ENCODE data around the gene TEX35.
"Not testable (repeated sequence)": the region's sequence is repeated elsewhere in the genome, so short reads cannot be mapped to it uniquely, and the experiment has no call there.

Gene TEX35

DNA sequence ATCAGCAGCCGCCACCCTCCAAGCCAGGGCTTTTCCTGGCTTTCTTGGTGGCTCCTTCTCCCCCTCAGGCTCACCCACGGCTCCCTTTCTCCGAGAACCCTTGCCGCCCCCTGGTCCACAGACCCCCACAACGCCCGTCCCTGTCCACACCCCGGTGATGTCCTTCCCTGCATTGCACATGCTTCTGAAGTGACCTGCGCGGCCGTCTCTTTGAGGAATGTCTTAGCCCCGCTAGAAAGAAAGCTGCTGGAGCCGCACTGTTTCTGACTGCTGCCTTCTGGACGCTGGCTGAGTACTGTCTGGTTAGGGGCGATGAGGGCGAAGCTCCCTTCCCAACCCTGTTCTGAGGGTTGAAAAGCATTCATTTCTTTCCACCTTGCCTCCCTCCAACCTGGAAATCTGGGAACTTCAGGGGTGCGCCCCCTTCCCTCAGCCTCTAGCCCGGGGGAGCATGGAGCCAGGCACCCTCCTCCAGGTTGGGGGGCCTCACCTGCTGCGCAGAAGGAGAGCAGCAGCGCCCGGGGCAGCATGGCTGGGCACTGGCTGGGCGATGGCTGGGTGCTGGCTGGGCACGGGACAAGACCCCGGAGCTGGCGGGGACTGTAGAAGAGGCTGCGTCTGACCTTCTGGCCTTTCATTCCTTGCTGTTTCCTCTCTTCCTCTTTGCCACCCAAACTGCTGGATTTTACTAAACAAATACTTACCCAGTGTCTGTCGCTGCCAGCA is 16.3 kb upstream of the TEX35 start, which contains the start of gene CLEC20A:
CLEC20A (minus strand) TSS at position 555 of the 726 bp plus-strand sequence; CDS start at position 530, 25 bp downstream.
- Histone ChIP-seq H3K4me1 (ENCODE audit: control insufficient read depth, insufficient read depth, low read length) (peaks cover 24% of the 10 kb centered on the region), H3K36me3 (ENCODE audit: control insufficient read depth, insufficient read depth, low read length) (no peaks in the 10 kb centered on the region), H3K9ac (ENCODE audit: low read length) (no peak within 1 kb of the TSS), H3K9me3 (ENCODE audit: control insufficient read depth, low read length) (no peaks in the 10 kb centered on the region), H3K27me3 (ENCODE audit: control insufficient read depth, insufficient read depth, low read length) (no peaks in the 10 kb centered on the region), H3K4me3 (ENCODE audit: low read length) (no peak within 1 kb of the TSS)

DNA sequence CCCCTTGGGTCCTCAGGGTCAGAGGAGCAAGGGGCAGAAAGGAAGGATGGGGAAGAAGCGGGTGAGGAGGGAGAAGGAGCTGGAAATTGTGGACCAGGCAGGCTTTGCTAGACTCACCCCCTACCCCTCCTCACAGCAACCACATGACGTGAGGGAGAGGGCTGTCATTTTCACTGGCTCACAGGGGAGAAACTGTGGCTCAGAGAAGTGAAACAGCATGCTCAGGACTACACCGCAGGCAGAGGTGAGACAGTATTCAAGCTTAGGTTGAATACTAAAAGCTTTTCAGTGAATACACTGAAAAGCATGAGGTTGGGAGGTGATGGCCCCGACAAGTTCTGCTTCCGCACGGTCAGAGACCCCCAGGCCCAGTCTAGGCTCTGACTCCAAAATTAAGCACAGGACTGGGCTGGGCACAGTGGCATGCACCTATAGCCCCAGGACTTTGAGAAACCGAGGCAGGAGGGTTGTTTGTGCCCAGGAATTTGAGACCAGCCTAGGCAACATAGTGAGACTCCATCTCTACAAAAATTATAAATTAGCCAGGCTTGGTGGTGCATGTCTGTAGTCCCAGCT is 14.9 kb upstream of the TEX35 start:
- Histone ChIP-seq H3K9me3 (ENCODE audit: control insufficient read depth, low read length) (no peaks in the 10 kb centered on the region), H3K27me3 (ENCODE audit: control insufficient read depth, insufficient read depth, low read length) (no peaks in the 10 kb centered on the region)

DNA sequence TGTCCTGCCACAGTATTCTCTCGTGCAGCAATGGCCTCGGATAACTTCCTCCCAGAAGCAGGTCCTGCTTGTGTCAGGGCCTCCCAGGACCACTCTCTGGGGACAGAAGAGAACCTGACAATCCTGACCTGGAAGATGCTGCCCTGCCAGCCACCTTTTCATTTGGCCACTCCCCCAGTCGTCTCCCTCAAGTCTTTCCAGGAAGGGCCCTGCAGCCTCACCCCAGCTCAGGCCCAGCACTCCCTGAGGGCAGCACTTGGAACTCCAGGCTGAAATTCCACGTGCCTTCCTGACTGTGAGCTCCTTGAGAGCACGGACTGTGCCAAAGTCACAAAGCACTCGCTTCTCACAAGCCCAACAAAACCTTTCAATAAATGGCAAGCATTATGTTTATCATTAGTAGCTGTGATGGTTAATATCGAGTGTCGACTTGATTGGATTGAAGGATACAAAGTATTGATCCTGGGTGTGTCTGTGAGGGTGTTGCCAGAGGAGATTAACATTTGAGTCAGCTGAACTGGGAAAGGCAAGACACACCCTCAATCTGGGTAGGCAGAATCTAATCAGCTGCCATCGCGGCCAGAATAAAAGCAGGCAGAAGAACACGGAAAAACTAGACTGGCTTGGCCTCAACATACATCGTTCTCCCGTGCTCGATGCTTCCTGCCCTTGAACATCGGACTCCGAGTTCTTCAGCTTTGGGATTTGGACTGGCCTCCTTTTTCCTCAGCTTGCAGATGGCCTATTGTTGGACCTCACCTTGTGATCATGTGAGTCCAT is 13.8 kb upstream of the TEX35 start:
- Histone ChIP-seq H3K27me3 (ENCODE audit: control insufficient read depth, insufficient read depth, low read length) (no peaks in the 10 kb centered on the region), H3K4me3 (ENCODE audit: low read length) (no peak overlapping the region), H3K4me1 (ENCODE audit: control insufficient read depth, insufficient read depth, low read length) (peaks cover 27% of the 10 kb centered on the region), H3K9ac (ENCODE audit: low read length) (no peak overlapping the region), H3K36me3 (ENCODE audit: control insufficient read depth, insufficient read depth, low read length) (no peaks in the 10 kb centered on the region), H3K9me3 (ENCODE audit: control insufficient read depth, low read length) (no peaks in the 10 kb centered on the region)

More for the DNA sequence above, 14.9 kb upstream of the TEX35 start:
- H3K9ac ChIP-seq (ENCODE audit: low read length) = no peak overlapping the region
- H3K4me3 ChIP-seq (ENCODE audit: low read length) = no peak overlapping the region
- H3K4me1 ChIP-seq (ENCODE audit: control insufficient read depth, insufficient read depth, low read length) = peaks cover 27% of the 10 kb centered on the region
- H3K36me3 ChIP-seq (ENCODE audit: control insufficient read depth, insufficient read depth, low read length) = no peaks in the 10 kb centered on the region

DNA sequence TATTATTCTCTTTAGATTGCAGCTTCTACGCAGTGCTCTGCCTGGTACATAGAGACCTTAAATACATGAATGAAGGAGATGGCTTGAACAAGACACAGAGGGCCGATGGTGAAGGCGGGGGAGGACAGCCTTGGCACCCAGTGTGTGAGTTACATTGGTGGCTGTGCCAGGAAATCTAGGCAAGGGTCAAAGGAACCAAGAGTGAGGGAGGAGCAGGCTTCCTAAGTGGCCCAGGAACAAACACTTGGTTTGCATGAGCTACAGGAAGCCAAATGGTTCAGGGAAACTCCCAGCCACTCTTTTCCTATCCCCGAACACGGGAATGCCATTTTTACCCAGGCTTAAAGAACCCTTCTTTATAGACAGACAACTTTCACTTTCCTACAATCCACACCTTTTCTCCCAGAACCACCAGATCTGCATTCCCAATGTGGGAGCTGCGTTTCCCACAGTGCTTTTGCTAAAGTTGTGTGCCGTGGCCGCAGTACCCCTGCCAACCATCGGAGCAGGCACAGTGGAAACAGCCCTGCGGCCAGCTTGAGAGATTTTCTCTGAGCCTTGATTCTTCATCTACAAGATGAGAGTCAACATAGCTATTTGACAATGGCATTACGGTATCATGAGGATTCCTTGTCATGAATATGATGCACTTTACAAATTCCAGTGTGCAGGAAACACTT is 12.7 kb upstream of the TEX35 start:
- Histone ChIP-seq H3K4me3 (ENCODE audit: low read length) (no peak overlapping the region), H3K4me1 (ENCODE audit: control insufficient read depth, insufficient read depth, low read length) (peaks cover 27% of the 10 kb centered on the region), H3K36me3 (ENCODE audit: control insufficient read depth, insufficient read depth, low read length) (no peaks in the 10 kb centered on the region), H3K9ac (ENCODE audit: low read length) (no peak overlapping the region), H3K9me3 (ENCODE audit: control insufficient read depth, low read length) (no peaks in the 10 kb centered on the region), H3K27me3 (ENCODE audit: control insufficient read depth, insufficient read depth, low read length) (no peaks in the 10 kb centered on the region)

DNA sequence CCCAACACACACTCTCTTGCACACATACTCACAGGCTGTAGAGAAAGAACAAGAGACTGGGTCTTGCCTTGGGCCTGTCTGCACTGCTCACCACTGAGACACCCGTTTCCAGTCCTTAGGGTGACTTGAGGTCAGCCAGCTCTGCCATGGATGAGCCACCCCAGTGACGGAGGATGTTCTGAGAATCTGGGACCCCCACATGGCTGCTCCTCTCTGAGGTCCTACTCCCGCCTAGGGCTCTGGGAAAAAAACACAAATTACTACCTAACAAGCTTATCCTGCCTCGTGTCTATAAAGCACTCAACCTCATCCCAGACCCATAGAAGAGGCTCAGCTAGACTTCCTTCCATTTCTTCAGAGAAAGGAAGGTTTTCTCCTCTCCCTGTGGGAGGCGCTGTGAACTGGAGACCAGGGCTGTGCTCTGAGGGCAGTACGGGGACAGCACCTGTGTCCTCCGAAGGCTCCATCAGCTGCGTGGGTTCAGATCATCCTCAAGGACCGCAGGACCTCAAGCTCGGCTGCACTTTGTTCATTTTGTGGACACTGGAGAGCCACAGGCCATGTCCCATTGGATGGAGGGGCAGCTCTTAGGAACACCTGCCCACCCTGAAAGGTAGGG is 11.9 kb upstream of the TEX35 start:
- H3K9ac ChIP-seq (ENCODE audit: low read length) = no peak overlapping the region
- peaks cover 32% of the 10 kb centered on the region for H3K4me1 ChIP-seq (ENCODE audit: control insufficient read depth, insufficient read depth, low read length)
- no peaks in the 10 kb centered on the region for H3K27me3 ChIP-seq (ENCODE audit: control insufficient read depth, insufficient read depth, low read length)
- H3K4me3 ChIP-seq (ENCODE audit: low read length) = no peak overlapping the region
- H3K9me3 ChIP-seq (ENCODE audit: control insufficient read depth, low read length) = no peaks in the 10 kb centered on the region
- no peaks in the 10 kb centered on the region for H3K36me3 ChIP-seq (ENCODE audit: control insufficient read depth, insufficient read depth, low read length)

DNA sequence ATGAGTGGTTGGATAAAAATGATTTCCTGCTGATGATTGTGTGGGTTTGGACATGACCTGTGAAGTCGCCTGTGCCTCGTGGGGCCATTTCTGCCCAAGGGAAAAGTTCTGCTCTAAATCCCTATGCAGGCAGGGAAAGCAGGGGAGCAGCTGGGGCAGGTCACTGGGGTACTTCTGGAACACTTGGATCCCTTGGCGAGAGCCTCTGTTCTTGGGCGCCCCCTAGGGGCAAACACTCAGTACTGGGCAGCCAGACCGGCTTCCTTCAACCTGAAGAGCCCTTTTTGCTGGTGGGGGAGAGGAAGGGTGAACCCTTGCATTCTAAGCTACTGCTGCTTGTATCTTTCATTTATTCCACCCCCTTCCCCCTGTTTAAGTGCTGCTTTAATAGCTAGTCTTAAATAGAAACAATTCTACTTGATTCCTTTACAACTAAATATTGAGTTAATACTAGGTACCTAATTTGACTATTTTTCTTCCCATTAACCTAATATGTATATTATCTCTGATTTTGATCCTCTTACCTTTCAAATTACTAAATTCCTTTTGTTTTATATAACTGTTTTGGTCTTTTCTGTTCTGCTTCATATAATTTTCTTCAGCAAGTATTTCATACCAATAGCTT is 11.1 kb upstream of the TEX35 start:
- Histone ChIP-seq H3K4me3 (ENCODE audit: low read length) (no peak overlapping the region), H3K36me3 (ENCODE audit: control insufficient read depth, insufficient read depth, low read length) (no peaks in the 10 kb centered on the region), H3K9me3 (ENCODE audit: control insufficient read depth, low read length) (no peaks in the 10 kb centered on the region), H3K27me3 (ENCODE audit: control insufficient read depth, insufficient read depth, low read length) (no peaks in the 10 kb centered on the region), H3K4me1 (ENCODE audit: control insufficient read depth, insufficient read depth, low read length) (peaks cover 39% of the 10 kb centered on the region), H3K9ac (ENCODE audit: low read length) (no peak overlapping the region)

DNA sequence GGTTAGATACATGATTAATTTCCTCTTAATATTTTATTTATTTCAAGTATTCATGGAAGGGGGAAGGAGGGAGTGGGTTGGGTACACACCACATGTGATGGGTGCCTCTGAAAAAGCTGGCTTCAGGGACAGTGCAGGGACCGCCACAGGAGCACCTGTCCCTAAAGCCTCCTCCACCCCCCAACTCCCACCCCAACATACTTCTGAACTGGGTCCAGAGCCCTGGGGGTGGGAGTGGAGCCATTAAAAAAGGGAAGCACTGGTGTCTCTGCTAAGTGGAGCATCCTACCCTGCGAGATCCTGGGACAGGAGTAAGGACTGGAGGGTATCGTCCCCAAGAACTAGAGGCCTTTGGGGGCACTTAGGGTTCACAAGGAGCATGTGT is 10.6 kb upstream of the TEX35 start:
- Histone ChIP-seq H3K9ac (ENCODE audit: low read length) (no peak overlapping the region), H3K36me3 (ENCODE audit: control insufficient read depth, insufficient read depth, low read length) (no peaks in the 10 kb centered on the region), H3K4me1 (ENCODE audit: control insufficient read depth, insufficient read depth, low read length) (peaks cover 44% of the 10 kb centered on the region), H3K4me3 (ENCODE audit: low read length) (no peak overlapping the region), H3K9me3 (ENCODE audit: control insufficient read depth, low read length) (no peaks in the 10 kb centered on the region), H3K27me3 (ENCODE audit: control insufficient read depth, insufficient read depth, low read length) (no peaks in the 10 kb centered on the region)

DNA sequence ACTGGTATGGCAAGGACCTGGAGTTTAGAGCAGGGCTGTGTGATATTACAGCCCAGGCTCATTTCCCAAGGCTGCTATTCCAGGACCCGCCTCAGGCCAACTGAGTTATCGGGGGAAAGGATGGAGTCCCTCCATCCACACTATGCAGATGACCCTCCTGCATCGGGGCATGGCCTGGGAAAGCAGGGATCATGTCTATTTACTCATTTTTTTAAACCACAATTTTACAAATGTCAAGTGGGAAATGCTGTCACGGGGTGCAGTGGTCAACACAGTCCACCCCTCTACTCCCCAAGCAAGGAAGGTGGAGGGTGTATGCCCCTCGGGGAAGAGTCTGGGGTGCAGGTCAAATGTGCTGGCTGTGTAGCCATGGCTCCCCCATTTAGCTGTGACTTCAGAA is 10.1 kb upstream of the TEX35 start:
- H3K9ac ChIP-seq (ENCODE audit: low read length) = no peak overlapping the region
- H3K4me3 ChIP-seq (ENCODE audit: low read length) = no peak overlapping the region
- H3K27me3 ChIP-seq (ENCODE audit: control insufficient read depth, insufficient read depth, low read length) = no peaks in the 10 kb centered on the region
- H3K36me3 ChIP-seq (ENCODE audit: control insufficient read depth, insufficient read depth, low read length) = no peaks in the 10 kb centered on the region
- H3K4me1 ChIP-seq (ENCODE audit: control insufficient read depth, insufficient read depth, low read length) = peaks cover 45% of the 10 kb centered on the region
- no peaks in the 10 kb centered on the region for H3K9me3 ChIP-seq (ENCODE audit: control insufficient read depth, low read length)

DNA sequence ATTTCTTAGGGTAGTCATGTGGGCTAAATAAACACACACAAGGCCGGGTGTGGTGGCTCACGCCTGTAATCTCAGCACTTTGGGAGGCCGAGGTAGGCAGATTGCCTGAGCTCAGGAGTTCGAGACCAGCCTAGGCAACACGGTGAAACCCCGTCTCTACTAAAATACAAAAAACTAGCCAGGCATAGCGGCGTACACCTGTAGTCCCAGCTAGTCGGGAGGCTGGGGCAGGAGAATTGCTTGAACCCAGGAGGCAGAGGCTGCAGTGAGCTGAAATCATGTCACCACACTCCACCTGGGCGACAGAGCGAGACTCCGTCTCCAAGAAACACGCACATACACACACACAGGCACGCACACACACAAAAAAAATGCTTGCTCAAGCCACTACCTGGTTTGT is 9.6 kb upstream of the TEX35 start:
- H3K4me3 ChIP-seq (ENCODE audit: low read length); H3K36me3 ChIP-seq (ENCODE audit: control insufficient read depth, insufficient read depth, low read length); H3K9ac ChIP-seq (ENCODE audit: low read length); H3K27me3 ChIP-seq (ENCODE audit: control insufficient read depth, insufficient read depth, low read length); H3K9me3 ChIP-seq (ENCODE audit: control insufficient read depth, low read length): not testable (repeated sequence)
- peaks cover 45% of the 10 kb centered on the region for H3K4me1 ChIP-seq (ENCODE audit: control insufficient read depth, insufficient read depth, low read length)

DNA sequence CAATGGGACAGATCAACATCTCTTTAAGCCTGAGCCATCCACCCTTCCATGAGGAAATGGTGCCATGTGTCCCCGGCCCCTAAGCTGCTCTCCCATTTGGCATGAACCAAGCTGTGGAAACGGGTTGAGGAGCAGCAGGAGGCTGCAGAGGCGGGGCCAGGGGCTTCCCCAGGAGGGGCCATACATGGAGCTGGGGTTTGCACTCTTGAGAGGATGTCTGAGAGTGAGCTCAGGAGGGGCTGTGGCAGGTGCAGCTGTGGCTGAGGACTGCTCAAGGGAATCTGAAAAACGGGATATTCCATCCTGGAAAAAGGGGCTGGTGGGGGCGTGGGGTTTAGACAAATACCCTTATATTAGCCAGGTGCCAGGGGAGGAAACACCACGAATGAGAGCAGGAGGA is 9.1 kb upstream of the TEX35 start:
- H3K9ac ChIP-seq (ENCODE audit: low read length) = no peak overlapping the region
- H3K27me3 ChIP-seq (ENCODE audit: control insufficient read depth, insufficient read depth, low read length) = no peaks in the 10 kb centered on the region
- no peak overlapping the region for H3K4me3 ChIP-seq (ENCODE audit: low read length)
- H3K4me1 ChIP-seq (ENCODE audit: control insufficient read depth, insufficient read depth, low read length) = peaks cover 45% of the 10 kb centered on the region
- H3K9me3 ChIP-seq (ENCODE audit: control insufficient read depth, low read length) = no peaks in the 10 kb centered on the region
- no peaks in the 10 kb centered on the region for H3K36me3 ChIP-seq (ENCODE audit: control insufficient read depth, insufficient read depth, low read length)

DNA sequence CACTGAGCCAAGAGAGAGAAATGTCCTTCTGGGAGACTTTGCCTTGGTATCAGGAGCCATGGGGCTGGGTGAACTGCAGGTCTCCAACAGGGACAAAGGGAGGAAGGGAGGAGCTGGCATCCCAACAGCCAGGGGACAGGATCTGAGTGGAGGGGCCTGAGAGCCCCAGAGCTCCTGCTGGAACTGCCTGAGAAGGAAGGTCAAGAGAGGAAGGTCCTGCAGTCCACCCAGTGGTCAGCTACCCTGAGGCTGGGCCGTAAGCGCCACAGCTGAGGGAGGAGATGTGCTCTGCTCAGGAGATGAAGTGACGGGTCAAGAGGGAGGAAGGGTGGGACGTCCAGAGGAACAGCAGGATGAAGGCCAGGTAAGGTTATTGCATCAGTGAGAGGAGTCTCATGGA is 8.6 kb upstream of the TEX35 start:
- Histone ChIP-seq H3K4me3 (ENCODE audit: low read length) (no peak overlapping the region), H3K4me1 (ENCODE audit: control insufficient read depth, insufficient read depth, low read length) (peaks cover 42% of the 10 kb centered on the region), H3K36me3 (ENCODE audit: control insufficient read depth, insufficient read depth, low read length) (no peaks in the 10 kb centered on the region), H3K27me3 (ENCODE audit: control insufficient read depth, insufficient read depth, low read length) (no peaks in the 10 kb centered on the region), H3K9ac (ENCODE audit: low read length) (no peak overlapping the region), H3K9me3 (ENCODE audit: control insufficient read depth, low read length) (no peaks in the 10 kb centered on the region)

Data from mucosa of stomach (tissue), 1 donor.